Measurements from ENCODE around the gene IQCC. TPM values are rescaled to one million over a fixed set of nuclear protein-coding genes. Genes with fewer than 3 reads are reported as not detected.

IQCC gene
- total RNA-seq, 2 experiments from 2014 or later: 4.8 to 5.9 TPM

- Mint-ChIP-seq H3K4me3 (peak overlapping the region; percentile 86), H3K27me3 (ENCODE audit: low read depth) (no peaks in the 10 kb centered on the region), H3K9me3 (no peaks in the 10 kb centered on the region), H3K4me1 (ENCODE audit: low read depth) (peaks cover 55% of the 10 kb centered on the region), H3K27ac (peak overlapping the region; percentile 90), H3K36me3 (ENCODE audit: low read depth) (peaks cover 46% of the 10 kb centered on the region)
- no peak for DNase-seq
- intact Hi-C loops (cut with micrococcal nuclease): loop anchor here (2.0 kb wide), 1 partner anchor 470 kb away; the partner anchor contains the start of genes RBBP4 and ZBTB8OS
- CTCF ChIA-PET: interaction anchor here (0.5 to 1.1 kb wide), 5 partner anchors 35 to 214 kb away, joined by 3 to 4 read pairs (median 3); no protein-coding TSS in a partner anchor
Observed at GRCh38 chr1:32181065-32181464, 24.4 kb upstream of the IQCC start.

GRCh38 chr1:32181563-32181962, 23.9 kb upstream of the IQCC start:
- H3K4me1 Mint-ChIP-seq (ENCODE audit: low read depth): peaks cover 60% of the 10 kb centered on the region
- peak overlapping the region; percentile 86 for H3K4me3 Mint-ChIP-seq
- no peaks in the 10 kb centered on the region for H3K27me3 Mint-ChIP-seq (ENCODE audit: low read depth)
- H3K27ac Mint-ChIP-seq: peak overlapping the region; percentile 90
- peaks cover 51% of the 10 kb centered on the region for H3K36me3 Mint-ChIP-seq (ENCODE audit: low read depth)
- intact Hi-C loops (cut with micrococcal nuclease): loop anchor here (2.0 kb wide), 1 partner anchor 469 kb away; the partner anchor contains the start of genes RBBP4 and ZBTB8OS
- DNase-seq: no peak
- no peaks in the 10 kb centered on the region for H3K9me3 Mint-ChIP-seq
- CTCF ChIA-PET: interaction anchor here (0.9 to 1.7 kb wide), 4 partner anchors 13 to 72 kb away, joined by 3 to 4 read pairs (median 4); no protein-coding TSS in a partner anchor

GRCh38 chr1:32182060-32182459, 23.4 kb upstream of the IQCC start:
- DNase-seq: no peak
- Mint-ChIP-seq H3K4me3 (peak overlapping the region; percentile 86), H3K27me3 (ENCODE audit: low read depth) (no peaks in the 10 kb centered on the region), H3K4me1 (ENCODE audit: low read depth) (peaks cover 61% of the 10 kb centered on the region), H3K36me3 (ENCODE audit: low read depth) (peaks cover 52% of the 10 kb centered on the region), H3K9me3 (no peaks in the 10 kb centered on the region), H3K27ac (peak overlapping the region; percentile 30)
- CTCF ChIA-PET: interaction anchor here (0.9 to 1.7 kb wide), 2 partner anchors 12 to 66 kb away, joined by 3 to 4 read pairs; no protein-coding TSS in a partner anchor
- intact Hi-C loops (cut with micrococcal nuclease): no loop called here

GRCh38 chr1:32184650-32185049, 20.8 kb upstream of the IQCC start:
- Mint-ChIP-seq H3K9me3 (no peaks in the 10 kb centered on the region), H3K4me1 (ENCODE audit: low read depth) (peaks cover 56% of the 10 kb centered on the region), H3K4me3 (peak overlapping the region; percentile 37), H3K36me3 (ENCODE audit: low read depth) (peaks cover 71% of the 10 kb centered on the region), H3K27ac (peak overlapping the region; percentile 67), H3K27me3 (ENCODE audit: low read depth) (no peaks in the 10 kb centered on the region)
- no peak for DNase-seq
- intact Hi-C loops (cut with micrococcal nuclease): no loop called here
- CTCF ChIA-PET: interaction anchor here (1.6 kb wide), 1 partner anchor 31 kb away, joined by 4 read pairs; no protein-coding TSS in a partner anchor

- Mint-ChIP-seq H3K27me3 (ENCODE audit: low read depth) (no peaks in the 10 kb centered on the region), H3K36me3 (ENCODE audit: low read depth) (peaks cover 70% of the 10 kb centered on the region), H3K9me3 (no peaks in the 10 kb centered on the region), H3K4me1 (ENCODE audit: low read depth) (peaks cover 51% of the 10 kb centered on the region), H3K27ac (peak overlapping the region; percentile 94), H3K4me3 (peak overlapping the region; percentile 52)
- intact Hi-C loops (cut with micrococcal nuclease): no loop called here
- peak; percentile 41 for DNase-seq
- CTCF ChIA-PET: no interaction called here
Observed at GRCh38 chr1:32186077-32186476, 19.4 kb upstream of the IQCC start.

- CTCF ChIA-PET: no interaction called here
- H3K36me3 Mint-ChIP-seq (ENCODE audit: low read depth): peaks cover 70% of the 10 kb centered on the region
- H3K4me1 Mint-ChIP-seq (ENCODE audit: low read depth): peaks cover 47% of the 10 kb centered on the region
- H3K9me3 Mint-ChIP-seq: no peaks in the 10 kb centered on the region
- no peaks in the 10 kb centered on the region for H3K27me3 Mint-ChIP-seq (ENCODE audit: low read depth)
- intact Hi-C loops (cut with micrococcal nuclease): no loop called here
- H3K4me3 Mint-ChIP-seq: peak overlapping the region; percentile 52
- no peak for DNase-seq
- H3K27ac Mint-ChIP-seq: peak overlapping the region; percentile 94
Observed at GRCh38 chr1:32186491-32186890, 19.0 kb upstream of the IQCC start.

- CTCF ChIA-PET: no interaction called here
Observed at GRCh38 chr1:32187850-32188249, 17.6 kb upstream of the IQCC start.

GRCh38 chr1:32192220-32192948, 13.1 kb upstream of the IQCC start:
- Mint-ChIP-seq H3K9me3 (no peaks in the 10 kb centered on the region), H3K36me3 (ENCODE audit: low read depth) (peaks cover 73% of the 10 kb centered on the region), H3K4me3 (no peak overlapping the region), H3K27ac (no peak overlapping the region), H3K4me1 (ENCODE audit: low read depth) (peaks cover 29% of the 10 kb centered on the region), H3K27me3 (ENCODE audit: low read depth) (no peaks in the 10 kb centered on the region)
- DNase-seq: no peak
- intact Hi-C loops (cut with micrococcal nuclease): no loop called here
- CTCF ChIA-PET: no interaction called here

More at GRCh38 chr1:32187850-32188249, 17.6 kb upstream of the IQCC start:
- Mint-ChIP-seq H3K27me3 (ENCODE audit: low read depth) (no peaks in the 10 kb centered on the region), H3K9me3 (no peaks in the 10 kb centered on the region), H3K27ac (no peak overlapping the region), H3K4me1 (ENCODE audit: low read depth) (peaks cover 36% of the 10 kb centered on the region), H3K36me3 (ENCODE audit: low read depth) (peaks cover 72% of the 10 kb centered on the region), H3K4me3 (no peak overlapping the region)
- no peak for DNase-seq
- intact Hi-C loops (cut with micrococcal nuclease): no loop called here

GRCh38 chr1:32194984-32195383, 10.5 kb upstream of the IQCC start:
- Mint-ChIP-seq H3K4me1 (ENCODE audit: low read depth) (peaks cover 39% of the 10 kb centered on the region), H3K27ac (no peak overlapping the region), H3K36me3 (ENCODE audit: low read depth) (peaks cover 55% of the 10 kb centered on the region), H3K4me3 (no peak overlapping the region), H3K27me3 (ENCODE audit: low read depth) (no peaks in the 10 kb centered on the region), H3K9me3 (no peaks in the 10 kb centered on the region)
- CTCF ChIA-PET: no interaction called here
- intact Hi-C loops (cut with micrococcal nuclease): no loop called here
- DNase-seq: no peak

GRCh38 chr1:32195531-32195930, 9.9 kb upstream of the IQCC start:
- intact Hi-C loops (cut with micrococcal nuclease): no loop called here
- peaks cover 49% of the 10 kb centered on the region for H3K36me3 Mint-ChIP-seq (ENCODE audit: low read depth)
- H3K27ac Mint-ChIP-seq: no peak overlapping the region
- H3K4me1 Mint-ChIP-seq (ENCODE audit: low read depth): peaks cover 45% of the 10 kb centered on the region
- CTCF ChIA-PET: no interaction called here
- H3K27me3 Mint-ChIP-seq (ENCODE audit: low read depth): no peaks in the 10 kb centered on the region
- no peaks in the 10 kb centered on the region for H3K9me3 Mint-ChIP-seq
- DNase-seq: no peak
- no peak overlapping the region for H3K4me3 Mint-ChIP-seq

- Mint-ChIP-seq H3K36me3 (ENCODE audit: low read depth) (peaks cover 46% of the 10 kb centered on the region), H3K4me1 (ENCODE audit: low read depth) (peaks cover 45% of the 10 kb centered on the region)
Observed at GRCh38 chr1:32195972-32196823, 9.3 kb upstream of the IQCC start.

GRCh38 chr1:32197074-32197473, 8.4 kb upstream of the IQCC start:
- Mint-ChIP-seq H3K4me1 (ENCODE audit: low read depth) (peaks cover 54% of the 10 kb centered on the region), H3K4me3 (no peak overlapping the region), H3K36me3 (ENCODE audit: low read depth) (peaks cover 37% of the 10 kb centered on the region), H3K27me3 (ENCODE audit: low read depth) (no peaks in the 10 kb centered on the region), H3K27ac (no peak overlapping the region), H3K9me3 (no peaks in the 10 kb centered on the region)
- intact Hi-C loops (cut with micrococcal nuclease): no loop called here
- CTCF ChIA-PET: interaction anchor here (0.6 to 1.8 kb wide), 4 partner anchors 19 to 516 kb away, joined by 3 to 8 read pairs (median 4); no protein-coding TSS in a partner anchor
- DNase-seq: no peak

More at GRCh38 chr1:32195972-32196823, 9.3 kb upstream of the IQCC start:
- DNase-seq: no peak
- Mint-ChIP-seq H3K27me3 (ENCODE audit: low read depth) (no peaks in the 10 kb centered on the region), H3K27ac (no peak overlapping the region), H3K9me3 (no peaks in the 10 kb centered on the region), H3K4me3 (no peak overlapping the region)
- CTCF ChIA-PET: interaction anchor here (0.6 kb wide), 1 partner anchor 87 kb away, joined by 3 read pairs; no protein-coding TSS in a partner anchor
- intact Hi-C loops (cut with micrococcal nuclease): no loop called here
